IPS-20b (cell line): ENCODE results near the gene MIPEP.

Experiments
- H3K27ac ChIP-seq: one replicate; pipeline ENCODE4 v1.5.1; 2013; ENCODE audit warnings: low read length
- H3K27me3 ChIP-seq: 2 replicates; pipeline ENCODE4 v1.6.1; 2013; ENCODE audit warnings: mild to moderate bottlenecking, low read length, inconsistent platforms; ENCODE audit not compliant: insufficient read depth
- H3K36me3 ChIP-seq: 2 replicates; pipeline ENCODE4 v1.6.1; 2013; ENCODE audit warnings: low read depth, mild to moderate bottlenecking, inconsistent platforms, low read length, moderate library complexity; ENCODE audit not compliant: insufficient read depth
- H3K4me1 ChIP-seq: 2 replicates; pipeline ENCODE4 v1.6.1; 2013; ENCODE audit warnings: mild to moderate bottlenecking, control low read depth, inconsistent platforms, low read length, moderate library complexity; ENCODE audit not compliant: insufficient read depth
- H3K4me3 ChIP-seq: 2 replicates; pipeline ENCODE4 v1.5.1; 2013; ENCODE audit warnings: mild to moderate bottlenecking, low read length, inconsistent platforms
- H3K9ac ChIP-seq: 2 replicates; pipeline ENCODE4 v1.6.1; 2013; ENCODE audit warnings: low read depth, mild to moderate bottlenecking, inconsistent platforms, low read length, moderate library complexity
- H3K9me3 ChIP-seq: 2 replicates; pipeline ENCODE4 v1.6.1; 2013; ENCODE audit warnings: mild to moderate bottlenecking, low read depth, low read length, inconsistent platforms; ENCODE audit not compliant: insufficient read depth

Gene MIPEP

DNA sequence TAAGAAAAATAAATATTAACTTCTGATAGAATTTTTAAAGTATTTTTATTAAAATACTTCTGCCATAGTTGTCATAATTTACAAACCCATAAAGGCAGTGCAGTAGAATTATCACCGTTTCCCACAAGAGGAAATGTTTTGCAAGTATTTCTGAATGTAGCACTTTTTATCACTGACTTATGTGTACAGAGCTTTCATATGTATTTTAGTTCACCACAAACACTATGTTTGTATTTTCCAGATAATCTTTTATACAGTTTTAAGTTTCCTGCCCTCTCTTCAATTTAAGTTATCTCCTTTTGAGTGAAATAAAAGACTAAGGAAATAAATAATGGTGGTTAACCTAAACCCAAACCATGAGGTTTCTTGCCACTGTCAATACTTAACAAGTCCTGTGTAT is 24.2 kb downstream of the MIPEP start:
- Histone ChIP-seq H3K9ac (no peak overlapping the region), H3K27ac (no peak overlapping the region), H3K9me3 (no peaks in the 10 kb centered on the region), H3K4me3 (no peak overlapping the region), H3K4me1 (peaks cover 8% of the 10 kb centered on the region; the same call in 1 of the 2 replicates), H3K36me3 (peaks cover 4% of the 10 kb centered on the region; the same call in 1 of the 2 replicates), H3K27me3 (no peaks in the 10 kb centered on the region)

DNA sequence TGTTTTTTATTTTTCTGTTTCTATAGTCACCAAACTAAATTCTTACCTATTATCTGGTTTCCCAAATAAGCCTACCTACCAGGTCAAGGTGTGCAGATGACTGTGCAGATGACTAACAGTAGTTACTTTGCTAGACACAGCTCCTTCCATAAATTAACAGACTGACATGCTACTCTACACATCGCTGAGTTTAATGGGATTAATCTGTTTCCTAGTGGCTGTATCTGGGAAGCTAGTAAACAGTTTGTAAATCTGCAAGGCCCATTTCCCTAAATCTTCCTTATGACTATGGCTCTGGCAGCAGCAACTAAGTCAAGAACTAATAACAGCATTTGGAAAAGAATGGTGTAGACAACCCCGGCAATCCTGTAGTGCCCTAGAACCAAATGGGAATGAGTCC is 27.9 kb downstream of the MIPEP start:
- Histone ChIP-seq H3K27ac (no peak overlapping the region), H3K4me3 (no peak overlapping the region), H3K9ac (no peak overlapping the region), H3K4me1 (no peaks in the 10 kb centered on the region), H3K36me3 (peaks cover 4% of the 10 kb centered on the region; the same call in 1 of the 2 replicates), H3K9me3 (no peaks in the 10 kb centered on the region), H3K27me3 (no peaks in the 10 kb centered on the region)

DNA sequence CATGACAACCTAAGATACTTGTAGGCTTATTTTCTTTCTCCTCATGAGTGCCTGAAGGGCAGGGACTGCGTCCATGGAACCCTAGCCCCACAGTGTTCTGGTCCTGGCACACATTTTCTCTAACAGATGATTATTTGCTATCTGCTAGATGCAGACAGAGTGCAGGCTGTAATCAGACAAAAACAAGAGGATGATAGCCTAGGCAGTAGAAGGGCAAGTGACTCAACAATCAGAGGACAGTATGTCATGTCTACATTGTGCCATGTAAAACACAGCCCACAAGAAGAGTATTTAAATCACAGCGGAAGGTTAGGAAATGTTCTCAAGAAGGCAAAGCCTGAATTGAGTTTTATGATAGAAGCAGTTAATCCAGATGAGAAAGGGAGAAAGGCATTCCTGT is 29.3 kb downstream of the MIPEP start:
- H3K27me3 ChIP-seq: no peaks in the 10 kb centered on the region
- H3K9ac ChIP-seq: no peak overlapping the region
- H3K4me3 ChIP-seq: no peak overlapping the region
- H3K36me3 ChIP-seq: peaks cover 4% of the 10 kb centered on the region; the same call in 1 of the 2 replicates
- no peak overlapping the region for H3K27ac ChIP-seq
- no peaks in the 10 kb centered on the region for H3K9me3 ChIP-seq
- no peaks in the 10 kb centered on the region for H3K4me1 ChIP-seq

DNA sequence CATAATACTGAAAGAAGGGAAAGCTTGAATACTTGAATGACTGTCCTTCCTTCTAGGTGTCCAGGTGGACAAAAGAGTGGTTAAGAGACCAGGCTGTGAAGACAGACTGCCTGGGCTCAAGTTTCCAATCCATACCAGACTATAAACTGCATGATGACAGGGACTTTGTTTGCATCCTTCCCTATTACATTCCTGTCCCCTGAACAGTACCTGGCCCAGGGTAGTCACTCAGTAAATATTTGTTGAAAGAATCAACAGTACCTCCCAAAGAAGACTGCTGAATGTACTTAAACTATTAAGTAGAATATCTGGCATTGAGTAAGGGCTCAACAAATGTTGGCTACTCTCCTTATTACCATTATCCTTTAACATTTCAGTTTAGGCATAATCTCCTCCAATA is 29.7 kb downstream of the MIPEP start:
- H3K27ac ChIP-seq: no peak overlapping the region
- H3K9ac ChIP-seq: no peak overlapping the region
- H3K4me3 ChIP-seq: no peak overlapping the region
- peaks cover 4% of the 10 kb centered on the region; the same call in 1 of the 2 replicates for H3K36me3 ChIP-seq
- H3K4me1 ChIP-seq: no peaks in the 10 kb centered on the region
- H3K27me3 ChIP-seq: no peaks in the 10 kb centered on the region
- H3K9me3 ChIP-seq: no peaks in the 10 kb centered on the region

DNA sequence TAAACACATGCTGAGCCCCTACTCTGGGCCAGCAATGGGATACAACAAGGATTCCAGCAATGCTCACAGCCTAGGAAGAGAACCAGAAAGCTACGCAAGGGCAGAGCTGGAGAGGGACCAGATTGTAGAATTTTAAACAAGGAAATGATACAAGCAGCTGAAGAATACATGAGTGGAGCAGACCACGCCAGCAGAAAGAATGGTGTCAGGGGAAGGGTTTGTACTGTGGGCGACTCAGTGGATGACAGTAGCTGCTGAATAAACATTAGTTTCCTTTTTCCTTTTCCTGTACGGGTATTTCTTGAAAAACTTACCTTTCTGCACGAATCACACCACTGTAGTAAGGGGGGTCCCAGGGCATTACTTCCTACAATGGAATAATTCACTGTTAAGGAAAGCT is 30.7 kb downstream of the MIPEP start:
- H3K36me3 ChIP-seq: peaks cover 4% of the 10 kb centered on the region; the same call in 1 of the 2 replicates
- H3K4me1 ChIP-seq: no peaks in the 10 kb centered on the region
- H3K27ac ChIP-seq: no peak overlapping the region
- H3K9ac ChIP-seq: no peak overlapping the region
- H3K27me3 ChIP-seq: no peaks in the 10 kb centered on the region
- H3K9me3 ChIP-seq: no peaks in the 10 kb centered on the region
- H3K4me3 ChIP-seq: no peak overlapping the region

DNA sequence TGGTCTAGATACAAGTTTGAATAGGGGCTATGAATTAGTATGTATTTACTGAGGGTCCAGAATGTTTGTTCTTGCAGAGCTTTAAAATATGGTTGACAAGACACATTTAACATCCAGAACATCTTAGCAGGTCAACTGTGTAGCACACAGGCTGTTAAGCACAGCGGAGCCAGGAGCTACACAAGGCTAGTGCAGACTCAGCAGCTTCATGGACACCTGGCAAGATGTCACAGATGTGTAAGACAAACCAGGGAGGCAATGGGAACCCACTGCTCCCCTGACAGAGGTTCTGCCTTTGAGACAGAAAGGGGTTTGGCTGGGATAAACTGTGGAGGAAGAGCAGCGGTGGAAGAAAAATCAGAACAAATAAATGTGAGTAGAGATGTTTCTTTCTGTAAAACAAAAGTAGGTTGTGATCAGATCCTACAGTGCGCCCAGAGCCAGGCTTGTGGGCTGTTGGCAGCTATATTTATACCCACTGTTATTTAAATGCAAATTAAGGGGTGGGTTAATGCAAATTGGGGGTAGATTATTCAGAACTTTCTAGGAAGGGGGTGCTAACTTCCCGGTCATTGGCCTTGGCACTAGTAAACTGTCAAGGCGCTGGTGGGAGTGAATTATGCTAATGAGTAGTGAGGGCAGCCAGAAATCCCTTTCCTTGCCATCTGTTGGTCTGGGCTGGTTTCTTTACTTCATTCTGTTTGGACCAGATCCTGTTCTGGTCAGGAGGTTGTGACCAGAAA is 33.0 kb downstream of the MIPEP start:
- no peaks in the 10 kb centered on the region for H3K36me3 ChIP-seq
- H3K9ac ChIP-seq: no peak overlapping the region
- no peak overlapping the region for H3K27ac ChIP-seq
- H3K4me3 ChIP-seq: no peak overlapping the region
- H3K27me3 ChIP-seq: no peaks in the 10 kb centered on the region
- H3K9me3 ChIP-seq: no peaks in the 10 kb centered on the region
- H3K4me1 ChIP-seq: no peaks in the 10 kb centered on the region

DNA sequence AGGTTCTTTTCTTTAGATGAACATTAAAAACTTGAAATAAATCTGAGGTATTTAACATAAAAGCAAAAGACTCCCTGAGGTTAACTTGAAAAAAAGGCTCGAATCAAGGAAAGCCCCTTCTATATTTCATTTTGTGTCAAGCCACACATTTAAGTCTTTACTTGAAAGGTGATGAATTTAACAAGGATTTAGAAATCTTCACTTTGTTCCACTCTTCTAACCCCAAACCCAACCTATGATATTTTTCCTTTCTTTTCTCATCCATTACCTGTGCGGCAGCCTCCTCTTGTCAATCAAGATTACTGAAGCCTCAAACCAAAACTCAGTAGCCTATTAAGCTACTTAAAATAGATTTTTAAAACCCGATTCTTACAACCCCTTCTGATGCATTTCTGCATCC is 33.8 kb downstream of the MIPEP start:
- no peaks in the 10 kb centered on the region for H3K36me3 ChIP-seq
- no peaks in the 10 kb centered on the region for H3K4me1 ChIP-seq
- no peak overlapping the region for H3K9ac ChIP-seq
- H3K9me3 ChIP-seq: no peaks in the 10 kb centered on the region
- no peaks in the 10 kb centered on the region for H3K27me3 ChIP-seq
- H3K27ac ChIP-seq: no peak overlapping the region
- H3K4me3 ChIP-seq: no peak overlapping the region

DNA sequence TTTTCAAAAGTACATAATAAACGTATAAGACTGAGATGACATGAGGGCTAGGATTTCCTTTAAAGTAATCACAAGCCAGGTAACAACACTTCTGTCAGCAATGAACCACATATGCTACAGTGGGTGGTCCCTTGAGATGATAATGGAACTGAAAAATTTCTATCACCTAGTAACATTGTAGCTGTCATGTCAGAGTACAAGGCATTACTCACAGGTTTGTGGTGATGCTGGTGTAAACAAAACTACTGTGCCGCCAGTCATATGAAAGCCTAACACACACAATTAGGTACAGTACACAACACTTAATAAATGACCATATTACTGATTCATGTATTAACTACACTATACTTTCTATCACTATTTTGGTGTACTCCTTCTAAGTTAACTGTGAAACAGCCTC is 36.8 kb downstream of the MIPEP start:
- Histone ChIP-seq H3K9ac (no peak overlapping the region), H3K4me1 (no peaks in the 10 kb centered on the region), H3K9me3 (no peaks in the 10 kb centered on the region), H3K4me3 (no peak overlapping the region), H3K27me3 (no peaks in the 10 kb centered on the region), H3K36me3 (no peaks in the 10 kb centered on the region), H3K27ac (no peak overlapping the region)

DNA sequence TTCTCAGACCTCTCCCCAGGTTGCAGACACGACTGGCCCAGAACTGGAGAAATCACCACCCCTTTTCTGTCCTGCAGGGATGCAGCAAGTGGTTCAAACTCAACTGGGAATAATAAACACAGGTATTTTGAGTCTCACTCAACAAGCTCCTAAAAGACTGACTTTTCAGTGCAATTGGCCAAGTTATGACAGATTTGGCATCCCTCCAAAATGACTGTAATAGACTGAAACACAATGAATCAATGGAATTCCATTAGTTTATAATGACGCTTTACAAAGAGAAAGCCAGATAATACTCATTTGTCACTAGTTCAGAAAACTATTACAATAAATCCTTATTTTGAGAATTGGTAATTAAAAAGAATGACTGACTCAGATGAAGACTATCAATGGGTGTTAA is 38.1 kb downstream of the MIPEP start:
- Histone ChIP-seq H3K4me3 (no peak overlapping the region), H3K4me1 (no peaks in the 10 kb centered on the region), H3K9me3 (no peaks in the 10 kb centered on the region), H3K27me3 (no peaks in the 10 kb centered on the region), H3K36me3 (no peaks in the 10 kb centered on the region), H3K27ac (no peak overlapping the region), H3K9ac (no peak overlapping the region)

DNA sequence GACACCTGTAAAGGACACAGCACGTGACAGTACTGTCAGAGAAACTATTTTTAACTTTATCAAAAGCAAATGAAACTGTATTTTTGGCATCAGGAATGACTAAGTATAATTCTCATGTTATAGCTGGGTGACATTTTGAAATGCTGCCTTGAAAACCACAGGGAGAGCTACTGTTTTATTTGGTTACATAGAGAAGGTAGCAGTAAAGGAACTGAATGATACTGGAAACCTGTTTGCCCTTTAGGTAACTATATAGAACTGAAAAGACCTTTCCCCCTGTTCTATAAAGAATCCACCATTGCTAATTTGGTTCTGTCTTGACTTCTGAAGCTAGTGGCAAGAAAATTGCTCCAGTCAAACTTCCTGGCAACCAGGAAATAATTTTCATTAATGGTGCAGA is 39.1 kb downstream of the MIPEP start:
- H3K9me3 ChIP-seq: no peaks in the 10 kb centered on the region
- H3K4me1 ChIP-seq: no peaks in the 10 kb centered on the region
- no peak overlapping the region for H3K9ac ChIP-seq
- no peak overlapping the region for H3K27ac ChIP-seq
- H3K4me3 ChIP-seq: no peak overlapping the region
- H3K27me3 ChIP-seq: no peaks in the 10 kb centered on the region
- H3K36me3 ChIP-seq: no peaks in the 10 kb centered on the region

DNA sequence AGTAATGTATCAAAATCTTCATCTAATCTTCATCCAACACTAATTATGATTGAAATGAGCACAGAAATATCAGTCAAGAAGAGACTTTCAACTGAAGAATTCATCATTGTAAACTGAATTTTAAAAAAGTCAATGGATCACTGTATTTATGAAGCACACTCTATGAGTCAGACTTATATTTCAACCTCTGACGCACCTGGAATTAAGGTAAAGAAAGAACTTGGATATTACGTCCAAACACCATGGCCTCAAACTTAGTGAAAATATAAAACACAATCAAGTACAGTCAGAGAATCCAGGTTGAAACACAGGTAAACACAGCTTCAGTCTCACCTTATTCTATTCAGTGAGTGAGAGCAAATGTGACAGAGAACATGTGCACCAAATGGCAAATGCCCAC is 39.5 kb downstream of the MIPEP start:
- H3K36me3 ChIP-seq: no peaks in the 10 kb centered on the region
- H3K4me1 ChIP-seq: no peaks in the 10 kb centered on the region
- no peaks in the 10 kb centered on the region for H3K27me3 ChIP-seq
- no peak overlapping the region for H3K27ac ChIP-seq
- no peaks in the 10 kb centered on the region for H3K9me3 ChIP-seq
- H3K4me3 ChIP-seq: no peak overlapping the region
- no peak overlapping the region for H3K9ac ChIP-seq

DNA sequence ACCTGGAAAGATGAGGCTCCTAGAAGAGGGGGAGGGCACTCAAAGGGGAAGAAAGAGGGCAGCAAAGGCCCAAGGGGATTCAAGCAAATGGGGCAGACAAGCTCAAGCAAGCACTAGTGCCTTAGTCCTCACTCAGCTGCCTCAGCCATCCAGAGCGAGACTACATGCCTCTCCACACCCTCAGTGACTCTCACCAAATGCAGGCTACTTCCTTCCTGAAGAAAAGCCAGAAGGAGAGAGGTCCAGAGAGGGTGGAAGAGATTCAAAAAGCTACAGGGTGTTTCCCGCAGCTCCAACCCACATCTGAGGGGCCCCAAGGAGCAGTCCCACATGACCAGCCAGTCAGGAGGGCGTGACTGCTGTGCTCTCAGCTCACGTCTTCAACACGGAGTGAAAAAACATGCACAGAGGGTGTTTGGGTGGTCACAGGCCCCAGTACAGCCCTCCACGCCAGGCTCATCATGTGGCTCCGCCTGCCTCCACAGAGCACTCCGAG is 40.5 kb downstream of the MIPEP start:
- Histone ChIP-seq H3K4me3 (no peak overlapping the region), H3K9me3 (no peaks in the 10 kb centered on the region), H3K27me3 (no peaks in the 10 kb centered on the region), H3K9ac (no peak overlapping the region; the same call in 1 of the 2 replicates), H3K27ac (no peak overlapping the region), H3K36me3 (no peaks in the 10 kb centered on the region), H3K4me1 (no peaks in the 10 kb centered on the region)
